ENCODE results near the gene RHCE. TPM values are rescaled to one million over a fixed set of nuclear protein-coding genes. Genes with fewer than 3 reads are reported as not detected.

The RHCE gene
- polyA plus RNA-seq, 3 donors: 0.47 TPM; not detected in 2

DNA sequence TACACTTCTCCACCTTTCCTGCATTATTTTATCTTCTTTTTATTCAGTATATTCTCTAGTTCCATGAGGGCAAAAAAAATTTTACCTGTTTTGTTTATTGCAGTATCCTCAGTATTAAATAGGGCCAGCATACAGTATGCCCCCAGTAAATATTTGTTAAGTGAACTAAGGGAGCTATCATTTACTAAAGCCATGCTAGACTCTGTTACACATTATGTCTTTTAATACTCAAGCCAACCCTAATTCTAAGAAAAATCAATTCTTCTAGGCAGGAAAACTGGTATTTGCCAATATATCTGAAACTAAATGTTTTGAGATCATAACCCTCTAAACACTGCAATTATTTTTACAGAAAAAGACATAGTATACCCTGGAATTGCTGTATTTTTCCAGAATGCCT is 64.2 kb downstream of the RHCE start:
- H3K36me3 ChIP-seq (replicated peaks in 1 of 2; ENCODE audit: control insufficient read depth in 1 of 2, insufficient read depth in 2 of 2, low read length in 2 of 2): peaks cover 76 to 98% of the 10 kb centered on the region in 2 donors
- H3K27me3 Mint-ChIP-seq (ENCODE audit: low read depth in 3 of 3): no peaks in the 10 kb centered on the region

DNA sequence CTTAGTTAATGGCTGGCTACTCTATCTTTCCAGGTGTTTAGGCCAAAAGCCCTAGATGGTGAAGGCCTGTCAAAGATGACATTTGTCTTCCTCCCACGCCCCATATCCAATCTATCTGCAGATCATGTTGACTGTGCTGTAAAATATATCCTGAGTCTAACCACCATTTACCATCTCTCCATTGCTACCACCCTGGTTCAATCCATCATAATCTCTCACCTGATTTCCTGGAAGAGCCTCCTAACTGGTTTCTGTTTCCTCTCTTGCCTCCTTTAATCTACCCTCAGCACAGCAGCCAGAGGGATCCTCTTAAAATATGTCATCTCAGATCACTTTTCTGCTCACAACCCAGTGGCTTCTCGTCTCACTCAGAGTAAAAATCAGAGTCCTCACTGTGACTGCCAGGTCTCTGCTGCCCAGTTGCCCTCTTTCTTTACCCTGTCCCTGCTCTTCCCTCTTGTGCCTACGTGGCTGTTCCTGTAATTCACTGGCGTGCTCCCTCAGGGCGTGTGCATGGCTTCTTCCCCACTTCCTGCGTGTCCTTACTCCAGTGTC is 64.7 kb downstream of the RHCE start:
- peak overlapping the region in 5 of 7 donors; percentile 4 to 56 (median 52) for H3K27ac Mint-ChIP-seq

More for the DNA sequence above, 64.2 kb downstream of the RHCE start:
- Histone ChIP-seq H3K9ac (ENCODE audit: insufficient read depth, low read length, poor library complexity, severe bottlenecking) (no peak overlapping the region), H4K20me1 (ENCODE audit: insufficient read depth, low read length) (peaks cover 27% of the 10 kb centered on the region), H2AFZ (ENCODE audit: insufficient read depth, low read depth, low read length, poor library complexity, severe bottlenecking) (no peak overlapping the region), H3K9me3 (replicated peaks in 1 of 2; ENCODE audit: control insufficient read depth in 1 of 2, insufficient read depth in 1 of 2, low read length in 2 of 2) (no peaks in the 10 kb centered on the region), H3K4me2 (replicated peaks; ENCODE audit: extremely low read depth, low read length, poor library complexity, severe bottlenecking) (no peak overlapping the region), H3K4me3 (replicated peaks in 1 of 3; ENCODE audit: low read depth in 2 of 3, low read length in 3 of 3) (no peak overlapping the region), H3K27ac (ENCODE audit: low read depth in 1 of 2, low read length in 2 of 2) (no peak overlapping the region), H3K27me3 (ENCODE audit: control insufficient read depth in 2 of 2, insufficient read depth in 2 of 2, low read length in 2 of 2) (no peaks in the 10 kb centered on the region), H3K4me1 (ENCODE audit: control insufficient read depth in 1 of 2, insufficient read depth in 2 of 2, low read length in 2 of 2) (no peaks in the 10 kb centered on the region), H3K79me2 (ENCODE audit: insufficient read depth, low read length) (no peaks in the 10 kb centered on the region)
- Mint-ChIP-seq H3K4me3 (no peak overlapping the region), H3K9me3 (no peaks in the 10 kb centered on the region), H3K4me1 (peaks cover 4% of the 10 kb centered on the region), H3K36me3 (peaks cover 72 to 96% of the 10 kb centered on the region in 2 donors), H3K27ac (peak overlapping the region in 2 of 7 donors; percentile 54 to 56)
- no peak for DNase-seq
- TF ChIP-seq, protein P1, sequence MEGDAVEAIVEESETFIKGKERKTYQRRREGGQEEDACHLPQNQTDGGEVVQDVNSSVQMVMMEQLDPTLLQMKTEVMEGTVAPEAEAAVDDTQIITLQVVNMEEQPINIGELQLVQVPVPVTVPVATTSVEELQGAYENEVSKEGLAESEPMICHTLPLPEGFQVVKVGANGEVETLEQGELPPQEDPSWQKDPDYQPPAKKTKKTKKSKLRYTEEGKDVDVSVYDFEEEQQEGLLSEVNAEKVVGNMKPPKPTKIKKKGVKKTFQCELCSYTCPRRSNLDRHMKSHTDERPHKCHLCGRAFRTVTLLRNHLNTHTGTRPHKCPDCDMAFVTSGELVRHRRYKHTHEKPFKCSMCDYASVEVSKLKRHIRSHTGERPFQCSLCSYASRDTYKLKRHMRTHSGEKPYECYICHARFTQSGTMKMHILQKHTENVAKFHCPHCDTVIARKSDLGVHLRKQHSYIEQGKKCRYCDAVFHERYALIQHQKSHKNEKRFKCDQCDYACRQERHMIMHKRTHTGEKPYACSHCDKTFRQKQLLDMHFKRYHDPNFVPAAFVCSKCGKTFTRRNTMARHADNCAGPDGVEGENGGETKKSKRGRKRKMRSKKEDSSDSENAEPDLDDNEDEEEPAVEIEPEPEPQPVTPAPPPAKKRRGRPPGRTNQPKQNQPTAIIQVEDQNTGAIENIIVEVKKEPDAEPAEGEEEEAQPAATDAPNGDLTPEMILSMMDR (IDR thresholded peaks at IDR 0.05): no peak
- intact Hi-C loops (cut with micrococcal nuclease): no loop called here

More for the DNA sequence above, 64.7 kb downstream of the RHCE start:
- peaks cover 4% of the 10 kb centered on the region for H3K4me1 Mint-ChIP-seq
- no peaks in the 10 kb centered on the region for H3K9me3 Mint-ChIP-seq
- Histone ChIP-seq H4K20me1 (ENCODE audit: insufficient read depth, low read length) (peaks cover 32% of the 10 kb centered on the region), H2AFZ (ENCODE audit: insufficient read depth, low read depth, low read length, poor library complexity, severe bottlenecking) (no peak overlapping the region), H3K27ac (ENCODE audit: low read depth in 1 of 2, low read length in 2 of 2) (no peak overlapping the region), H3K9ac (ENCODE audit: insufficient read depth, low read length, poor library complexity, severe bottlenecking) (no peak overlapping the region), H3K4me2 (replicated peaks; ENCODE audit: extremely low read depth, low read length, poor library complexity, severe bottlenecking) (no peak overlapping the region), H3K36me3 (replicated peaks in 1 of 2; ENCODE audit: control insufficient read depth in 1 of 2, insufficient read depth in 2 of 2, low read length in 2 of 2) (peaks cover 74 to 98% of the 10 kb centered on the region in 2 donors), H3K79me2 (ENCODE audit: insufficient read depth, low read length) (no peaks in the 10 kb centered on the region), H3K9me3 (replicated peaks in 1 of 2; ENCODE audit: control insufficient read depth in 1 of 2, insufficient read depth in 1 of 2, low read length in 2 of 2) (no peaks in the 10 kb centered on the region), H3K4me3 (replicated peaks in 1 of 3; ENCODE audit: low read depth in 2 of 3, low read length in 3 of 3) (no peak overlapping the region), H3K4me1 (ENCODE audit: control insufficient read depth in 1 of 2, insufficient read depth in 2 of 2, low read length in 2 of 2) (no peaks in the 10 kb centered on the region), H3K27me3 (ENCODE audit: control insufficient read depth in 2 of 2, insufficient read depth in 2 of 2, low read length in 2 of 2) (no peaks in the 10 kb centered on the region)
- H3K4me3 Mint-ChIP-seq: no peak overlapping the region
- no peak for DNase-seq
- TF ChIP-seq, protein P1 (IDR thresholded peaks at IDR 0.05): no peak
- intact Hi-C loops (cut with micrococcal nuclease): no loop called here
- no peaks in the 10 kb centered on the region for H3K27me3 Mint-ChIP-seq (ENCODE audit: low read depth in 3 of 3)
- peaks cover 68 to 96% of the 10 kb centered on the region in 2 donors for H3K36me3 Mint-ChIP-seq
- 100% methylated on average over 2 of the region's 6 CpGs for WGBS (ENCODE audit: insufficient coverage)

All from CD14-positive monocyte (primary cell).